ENCODE measurements around the gene CNTN4. TPM values are rescaled to one million over a fixed set of nuclear protein-coding genes. Genes with fewer than 3 reads are reported as not detected.

The CNTN4 gene
- total and polyA plus RNA-seq, 10 donors = 0.20 to 4.3 (median 1.5) TPM

DNA sequence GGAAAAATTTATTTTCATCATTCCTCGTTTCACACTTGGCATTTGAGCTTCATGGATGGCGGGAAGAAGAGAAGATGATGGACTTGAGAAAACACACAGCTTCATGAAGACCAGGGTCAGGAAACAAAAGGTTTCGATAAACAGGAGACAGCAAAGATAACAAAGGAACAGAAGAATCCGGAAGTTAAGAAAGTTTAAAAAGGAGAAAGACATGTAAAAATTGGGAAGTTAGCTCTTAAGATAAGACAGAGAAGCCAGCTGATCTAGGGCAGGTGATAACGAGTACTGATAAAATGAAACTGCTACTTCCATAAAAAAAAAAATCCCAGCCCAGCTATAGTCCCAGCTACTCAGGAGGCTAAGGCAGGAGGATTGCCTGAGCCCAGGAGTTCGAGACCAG lies 987.6 kb downstream of the CNTN4 start:
- TF ChIP-seq POLR2AphosphoS5 (IDR thresholded peaks at IDR 0.05) = no peak
- no peak for TF ChIP-seq POLR2A (IDR thresholded peaks at IDR 0.05)
- no peak overlapping the region for H3K4me3 ChIP-seq
- H3K27me3 ChIP-seq (replicated peaks in 1 of 7) = no peaks in the 10 kb centered on the region
- peak overlapping the region in 1 of 8 donors; percentile 49 for H3K27ac ChIP-seq
- intact Hi-C loops (cut with DNase I; ENCODE audit: low total_unique reads) = no loop called here
- no peaks in the 10 kb centered on the region for H3K36me3 ChIP-seq
- no peaks in the 10 kb centered on the region for H3K9me3 ChIP-seq
- no peak for DNase-seq
- 42 to 66% (median 58%) methylated on average over 6 of the region's 6 CpGs for WGBS, 5 donors
- peaks cover 0 to 32% (median 6%) of the 10 kb centered on the region in 6 donors for H3K4me1 ChIP-seq

GRCh38 chr3:3087279-3087678 lies 988.6 kb downstream of the CNTN4 start:
- Histone ChIP-seq H3K27me3 (replicated peaks in 1 of 7) (no peaks in the 10 kb centered on the region), H3K4me1 (peaks cover 0 to 21% (median 3%) of the 10 kb centered on the region in 6 donors), H3K9me3 (no peaks in the 10 kb centered on the region), H3K27ac (no peak overlapping the region), H3K4me3 (no peak overlapping the region), H3K36me3 (no peaks in the 10 kb centered on the region)
- intact Hi-C loops (cut with DNase I; ENCODE audit: low total_unique reads) = no loop called here
- TF ChIP-seq POLR2A (IDR thresholded peaks at IDR 0.05) (no peak), POLR2AphosphoS5 (IDR thresholded peaks at IDR 0.05) (no peak), CTCF (IDR thresholded peaks at IDR 0.05 in 8 of 11, conservative IDR thresholded peaks at IDR 0.05 in 3 of 11) (no peak)
- DNase-seq = no peak

DNA sequence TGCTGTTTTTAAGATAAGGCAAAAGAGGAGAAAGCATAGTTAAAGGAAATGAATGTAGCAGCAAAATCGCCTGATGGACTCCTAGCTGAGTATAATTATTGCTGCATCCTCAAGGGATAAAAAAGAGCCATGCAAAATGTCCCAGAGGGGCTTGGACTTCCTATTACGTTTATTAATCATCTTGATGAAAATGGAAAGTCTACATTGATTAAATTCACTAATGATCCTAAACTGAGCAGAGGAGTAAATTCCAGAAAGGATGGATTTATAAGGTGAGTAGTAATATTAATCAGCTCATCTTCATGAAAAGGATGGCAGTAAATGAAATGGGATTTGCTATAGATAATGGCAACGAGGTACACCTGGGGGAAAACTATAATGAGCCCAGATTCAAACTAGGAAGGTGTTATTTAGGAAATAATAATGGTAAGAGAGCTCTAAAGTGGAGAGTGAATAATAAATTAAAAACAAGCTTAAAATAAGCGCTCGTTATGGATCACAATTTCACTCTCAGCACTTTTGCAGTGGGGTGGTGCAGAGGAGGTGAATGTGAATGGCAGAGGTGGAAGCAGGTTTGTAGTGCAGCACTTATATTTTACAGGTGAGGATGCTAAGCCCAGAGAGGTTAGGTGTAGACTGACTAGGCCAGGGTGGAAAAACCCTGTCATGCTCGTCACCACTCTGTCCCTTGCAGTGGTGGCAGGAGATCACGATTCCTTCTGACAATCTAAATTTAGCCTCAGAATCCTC lies 989.2 kb downstream of the CNTN4 start:
- DNase-seq = no peak
- H3K9me3 ChIP-seq = no peaks in the 10 kb centered on the region
- 72 to 80% (median 80%) methylated on average over 7 of the region's 7 CpGs for WGBS, 5 donors
- H3K4me1 ChIP-seq = peaks cover 0 to 15% (median 0%) of the 10 kb centered on the region in 6 donors
- H3K4me3 ChIP-seq = no peak overlapping the region
- intact Hi-C loops (cut with DNase I; ENCODE audit: low total_unique reads) = no loop called here
- no peaks in the 10 kb centered on the region for H3K27me3 ChIP-seq (replicated peaks in 1 of 7)
- no peak for TF ChIP-seq POLR2AphosphoS5 (IDR thresholded peaks at IDR 0.05)
- TF ChIP-seq CTCF (IDR thresholded peaks at IDR 0.05 in 8 of 11, conservative IDR thresholded peaks at IDR 0.05 in 3 of 11) = no peak
- no peak for TF ChIP-seq POLR2A (IDR thresholded peaks at IDR 0.05)
- H3K27ac ChIP-seq = no peak overlapping the region
- no peaks in the 10 kb centered on the region for H3K36me3 ChIP-seq

DNA sequence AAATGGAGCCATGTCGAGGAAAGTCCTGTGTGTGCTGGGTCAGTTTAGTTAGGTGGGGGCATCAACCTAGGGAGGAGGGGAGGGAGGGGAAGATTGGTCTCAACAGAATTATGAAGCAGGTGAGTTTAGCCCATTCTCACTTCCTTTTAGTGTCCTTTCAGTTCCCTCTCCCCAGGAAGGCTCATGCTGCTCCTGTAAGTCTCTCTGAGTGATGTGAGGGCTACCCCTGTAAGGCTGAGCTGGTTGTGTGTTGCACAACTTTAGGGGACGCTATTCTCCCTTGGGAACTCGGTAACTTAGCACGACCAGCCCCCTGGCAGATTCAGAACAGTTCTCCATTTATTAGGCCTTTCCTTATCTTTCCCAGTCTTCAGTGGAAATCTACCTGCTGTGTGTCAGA lies 990.4 kb downstream of the CNTN4 start:
- 53 to 69% (median 57%) methylated on average over 4 of the region's 4 CpGs for WGBS, 5 donors
- intact Hi-C loops (cut with DNase I; ENCODE audit: low total_unique reads) = no loop called here
- H3K4me1 ChIP-seq = peaks cover 0 to 15% (median 0%) of the 10 kb centered on the region in 6 donors
- H3K36me3 ChIP-seq = no peaks in the 10 kb centered on the region
- no peak overlapping the region for H3K4me3 ChIP-seq
- no peak for DNase-seq
- TF ChIP-seq POLR2AphosphoS5 (IDR thresholded peaks at IDR 0.05) (no peak), POLR2A (IDR thresholded peaks at IDR 0.05) (no peak)
- no peaks in the 10 kb centered on the region for H3K27me3 ChIP-seq (replicated peaks in 1 of 7)
- H3K27ac ChIP-seq = no peak overlapping the region
- no peaks in the 10 kb centered on the region for H3K9me3 ChIP-seq

GRCh38 chr3:3097958-3098357 lies 999.3 kb downstream of the CNTN4 start:
- no peaks in the 10 kb centered on the region for H3K9me3 ChIP-seq
- peaks cover 0 to 4% (median 0%) of the 10 kb centered on the region in 6 donors for H3K4me1 ChIP-seq
- no peak for TF ChIP-seq POLR2AphosphoS5 (IDR thresholded peaks at IDR 0.05)
- TF ChIP-seq POLR2A (IDR thresholded peaks at IDR 0.05) = no peak
- no peak for TF ChIP-seq CTCF (IDR thresholded peaks at IDR 0.05 in 8 of 11, conservative IDR thresholded peaks at IDR 0.05 in 3 of 11)
- H3K27ac ChIP-seq = peak overlapping the region in 2 of 8 donors; percentile 38 to 60
- H3K36me3 ChIP-seq = no peaks in the 10 kb centered on the region
- DNase-seq = no peak
- 67 to 78% (median 68%) methylated on average over 4 of the region's 4 CpGs for WGBS, 5 donors
- H3K4me3 ChIP-seq = no peak overlapping the region
- H3K27me3 ChIP-seq (replicated peaks in 1 of 7) = peaks cover 0 to 3% (median 0%) of the 10 kb centered on the region in 7 donors
- intact Hi-C loops (cut with DNase I; ENCODE audit: low total_unique reads) = no loop called here

Measured in spleen (tissue), 11 donors.